ENCODE results near the gene APP.
"Not testable (repeated sequence)": the region's sequence is repeated elsewhere in the genome, so short reads cannot be mapped to it uniquely, and the experiment has no call there.

The APP gene

DNA sequence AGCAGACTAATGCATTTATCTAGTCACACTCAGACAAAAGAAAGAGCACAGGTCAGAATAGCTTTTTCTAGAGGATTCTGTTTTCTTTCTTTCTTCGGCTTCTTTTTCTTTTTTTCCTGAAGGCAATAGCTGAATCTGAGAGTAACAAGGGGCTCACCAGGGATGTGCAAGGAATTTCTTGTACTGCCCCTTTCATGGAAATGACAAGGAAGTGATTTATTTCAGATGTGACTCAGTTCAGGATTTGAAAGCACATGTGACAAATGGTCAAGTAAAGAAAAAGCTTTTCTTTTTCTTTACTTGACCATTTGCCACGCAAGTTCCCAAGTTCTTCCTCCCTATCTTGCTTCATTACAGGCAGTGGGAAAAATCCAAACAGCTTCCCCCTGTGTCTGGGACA is 233.8 kb downstream of the APP start:
- DNase-seq (ENCODE audit: low read depth): no peak

DNA sequence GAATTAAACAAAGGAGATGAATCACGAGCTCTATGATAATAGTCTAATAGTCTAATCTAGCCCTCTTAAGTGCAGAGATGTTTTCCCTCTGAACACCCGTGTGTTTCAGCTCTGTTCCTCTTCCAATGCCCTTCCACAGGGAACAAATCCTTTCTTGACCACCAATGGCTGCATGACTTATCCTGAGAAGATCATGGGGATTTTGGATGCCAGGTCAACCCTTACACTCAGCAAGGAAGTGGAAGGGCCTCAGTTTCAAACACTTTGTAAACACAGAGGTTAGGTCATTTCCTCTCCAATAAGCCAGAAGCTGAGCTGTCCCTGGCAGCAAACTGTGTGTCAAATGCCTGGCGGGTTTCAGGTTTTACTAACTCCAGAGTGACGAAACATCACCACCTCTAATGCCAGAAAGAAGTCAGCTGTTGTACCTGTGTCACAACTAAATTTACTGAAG is 235.8 kb downstream of the APP start:
- DNase-seq (ENCODE audit: low read depth): peak; percentile 81

DNA sequence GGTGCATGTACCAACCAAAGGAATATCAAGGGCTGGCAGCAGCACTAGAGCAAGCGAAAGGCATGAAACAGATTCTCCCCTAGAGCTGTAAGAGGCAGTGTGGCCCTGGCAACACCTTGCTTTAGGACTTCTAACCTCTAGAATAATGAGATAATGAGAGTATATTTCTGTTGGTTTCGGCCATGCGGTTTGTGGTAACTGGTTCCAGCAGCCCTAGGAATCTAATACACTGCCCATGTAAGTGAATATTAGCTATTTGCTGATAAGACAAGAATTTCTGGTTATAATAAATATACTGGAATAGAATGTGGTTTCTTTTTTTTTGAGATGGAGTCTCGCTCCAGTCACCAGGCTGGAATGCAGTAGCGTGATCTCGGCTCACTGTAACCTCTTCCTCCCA is 236.4 kb downstream of the APP start:
- DNase-seq (ENCODE audit: low read depth): no peak

DNA sequence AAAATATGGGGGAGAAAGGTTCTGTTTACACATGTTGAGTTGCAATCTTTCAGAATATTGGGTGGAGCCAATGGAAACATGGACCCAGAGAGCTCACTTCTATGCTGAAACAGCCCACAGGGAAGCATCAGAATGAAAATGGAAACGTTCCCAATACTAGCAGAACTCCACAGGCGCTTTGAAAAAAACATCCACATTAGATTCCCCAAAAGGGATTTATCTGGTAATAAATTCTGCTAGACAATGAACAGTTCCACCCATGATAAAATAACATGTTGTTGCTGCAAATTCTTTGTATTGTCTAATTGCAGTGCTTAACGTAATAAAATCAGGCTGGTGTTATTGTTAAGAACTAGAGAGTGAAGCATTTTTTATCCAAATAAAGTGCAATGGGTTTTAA is 238.8 kb downstream of the APP start:
- DNase-seq (ENCODE audit: low read depth): no peak

DNA sequence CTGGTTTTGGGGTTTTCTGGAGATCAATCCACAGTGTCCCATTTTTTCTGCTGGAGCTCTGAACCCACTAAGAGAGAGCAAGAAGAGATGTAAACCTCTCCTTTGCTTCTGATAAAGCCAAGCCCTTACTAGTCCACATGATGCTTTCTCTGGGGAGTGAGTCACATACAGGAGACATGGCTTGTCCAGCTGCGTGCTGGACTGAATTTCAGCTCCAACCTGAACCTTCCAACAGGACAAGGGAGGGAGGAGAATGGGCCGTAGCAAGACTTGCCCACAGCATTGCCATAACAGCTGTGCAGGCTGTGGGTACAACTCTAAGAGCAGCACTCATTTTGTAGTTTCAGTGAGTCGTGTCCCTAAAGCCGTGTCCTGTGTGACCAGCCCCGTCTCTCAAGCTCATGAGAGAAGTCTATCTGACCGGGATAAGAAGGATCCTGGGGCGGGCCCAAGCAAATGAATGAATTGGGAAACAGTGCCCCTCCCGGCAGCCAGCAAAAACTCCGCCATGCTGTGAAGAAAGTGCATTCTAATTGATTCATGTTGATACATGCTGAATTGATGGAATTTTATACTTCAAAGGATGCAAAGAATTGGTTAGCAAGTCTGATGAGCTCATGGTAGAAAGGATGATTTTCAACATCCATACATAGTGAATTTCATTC is 240.6 kb downstream of the APP start:
- DNase-seq (ENCODE audit: low read depth): no peak

DNA sequence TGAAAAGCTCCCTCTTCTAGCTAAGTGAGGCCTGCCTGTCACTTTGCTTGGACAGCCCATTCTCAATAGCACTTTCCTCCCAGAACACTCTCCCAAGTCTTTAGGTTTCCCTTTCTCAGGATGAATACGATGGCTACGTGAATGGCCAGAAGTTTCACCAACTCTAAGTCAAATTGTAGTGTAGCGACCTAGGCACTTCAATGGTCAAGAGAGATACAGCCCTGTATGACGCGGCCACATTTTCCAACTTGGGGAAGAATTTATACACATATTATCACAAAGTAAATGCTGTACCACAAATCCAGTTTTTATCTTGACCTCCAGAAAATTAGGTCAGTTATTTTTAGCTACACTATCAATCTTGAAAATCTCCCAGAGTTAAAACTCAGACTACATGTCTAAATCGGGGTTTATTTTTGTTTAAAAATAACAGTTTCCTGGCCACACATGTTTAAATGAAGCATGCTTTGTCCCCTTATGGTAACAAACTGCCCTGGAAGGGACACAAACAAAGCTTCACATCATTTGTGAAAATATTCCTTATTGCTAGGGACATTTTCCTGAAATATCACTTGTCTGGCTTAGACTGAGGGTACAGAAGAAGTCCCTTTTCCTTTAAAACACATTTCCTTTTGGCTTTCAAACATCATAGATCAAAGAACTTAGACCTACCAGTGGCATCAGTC is 243.2 kb downstream of the APP start:
- no peak for DNase-seq (ENCODE audit: low read depth)

DNA sequence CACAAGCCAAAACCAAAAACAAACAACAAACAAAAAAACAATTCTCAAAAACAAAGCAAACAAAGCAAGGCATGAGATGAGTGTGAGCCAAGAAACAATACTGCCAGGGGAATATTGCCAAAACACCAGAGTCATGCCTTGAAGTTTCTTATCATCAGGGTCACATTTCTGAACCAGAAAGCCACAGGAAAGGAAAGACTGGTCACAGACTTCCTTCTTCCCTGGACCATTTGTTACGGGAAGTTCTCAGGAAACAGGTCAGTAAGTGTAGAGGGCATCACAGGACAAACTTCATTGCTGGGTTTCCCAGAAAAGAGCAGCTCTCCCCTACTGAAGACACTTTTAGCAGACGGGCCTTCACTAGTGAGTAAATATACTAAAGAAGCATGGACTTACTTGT is 244.6 kb downstream of the APP start:
- DNase-seq (ENCODE audit: low read depth): no peak

DNA sequence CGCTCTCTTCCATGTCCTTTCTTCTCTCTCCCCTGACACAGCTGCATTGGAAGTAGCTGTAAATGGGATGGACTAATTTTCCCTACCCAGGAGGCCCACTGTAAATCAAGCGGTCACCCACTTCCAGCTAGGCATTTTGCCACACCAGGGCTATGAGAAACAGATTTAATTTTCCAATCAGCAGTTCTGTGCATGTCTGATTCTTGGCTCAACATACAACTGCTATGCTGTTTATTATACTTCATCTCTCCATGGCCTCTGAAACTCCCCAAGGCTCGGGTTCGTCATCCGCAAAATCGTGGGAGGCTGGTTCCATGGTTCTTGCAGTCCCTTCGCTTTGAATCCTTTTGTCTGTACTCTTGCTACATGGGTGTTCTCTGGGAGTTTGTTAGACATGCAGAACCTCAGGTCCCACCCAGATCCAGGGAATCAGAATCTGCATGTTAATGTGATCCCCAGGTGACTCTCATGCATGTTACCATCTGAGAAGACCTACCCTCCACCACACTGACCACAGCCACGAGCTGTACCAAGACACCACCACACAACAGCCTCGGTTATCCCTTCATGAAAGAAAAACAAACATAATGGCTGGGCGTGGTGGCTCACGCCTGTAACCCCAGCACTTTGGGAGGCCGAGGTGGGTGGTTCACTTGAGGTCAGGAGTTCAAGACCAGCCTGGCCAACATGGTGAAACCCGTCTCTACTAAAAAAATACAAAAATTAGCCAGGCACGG is 245.3 kb downstream of the APP start:
- no peak for DNase-seq (ENCODE audit: low read depth)

DNA sequence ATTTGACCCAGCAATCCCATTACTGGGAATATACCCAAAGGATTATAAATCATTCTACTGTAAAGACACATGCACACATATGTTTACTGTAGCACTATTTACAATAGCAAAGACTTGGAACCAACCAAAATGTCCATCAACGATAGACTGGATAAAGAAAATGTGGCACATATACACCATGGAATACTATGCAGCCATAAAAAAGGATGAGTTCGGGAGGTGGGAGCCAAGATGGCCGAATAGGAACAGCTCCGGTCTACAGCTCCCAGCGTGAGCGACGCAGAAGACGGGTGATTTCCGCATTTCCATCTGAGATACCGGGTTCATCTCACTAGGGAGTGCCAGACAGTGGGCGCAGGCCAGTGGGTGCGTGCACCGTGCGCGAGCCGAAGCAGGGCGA is 252.4 kb downstream of the APP start:
- DNase-seq (ENCODE audit: low read depth): not testable (repeated sequence)

DNA sequence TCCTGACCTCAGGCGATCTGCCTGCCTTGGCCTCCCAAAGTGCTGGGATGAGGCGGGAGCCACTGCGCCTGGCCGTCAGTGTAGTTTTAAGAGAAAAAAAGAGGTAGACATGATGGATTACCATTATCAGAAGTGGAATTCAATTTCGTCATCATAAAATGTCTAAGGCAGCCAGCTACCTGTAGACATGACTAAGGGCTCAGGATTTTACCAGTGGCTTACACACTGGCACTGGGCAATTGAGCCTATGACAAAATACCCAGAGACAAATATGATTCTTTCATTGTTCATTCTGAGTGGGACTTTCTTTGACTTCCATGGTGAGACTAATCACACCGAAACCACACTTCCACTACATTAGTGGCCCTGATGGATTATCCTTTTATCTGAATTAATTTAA is 254.3 kb downstream of the APP start:
- no peak for DNase-seq (ENCODE audit: low read depth)

DNA sequence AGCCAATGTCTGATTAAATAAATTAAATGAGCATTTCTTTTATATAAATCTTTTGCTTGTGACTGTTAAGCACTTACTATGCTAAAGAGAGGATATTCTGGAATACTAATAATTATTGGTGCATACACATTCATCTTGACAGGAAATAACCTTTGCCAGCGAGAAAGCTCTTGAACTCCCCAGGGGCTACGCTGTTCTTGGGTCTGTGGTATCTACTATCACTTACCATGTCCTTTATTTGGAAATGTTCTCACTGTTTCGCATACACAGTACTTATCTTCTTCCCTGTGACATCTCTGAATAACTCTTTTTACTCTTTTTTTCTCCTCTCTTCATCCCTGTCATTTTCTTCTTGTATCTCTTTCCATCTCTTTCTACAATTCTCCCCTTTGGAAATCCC is 257.1 kb downstream of the APP start:
- no peak for DNase-seq (ENCODE audit: low read depth)

DNA sequence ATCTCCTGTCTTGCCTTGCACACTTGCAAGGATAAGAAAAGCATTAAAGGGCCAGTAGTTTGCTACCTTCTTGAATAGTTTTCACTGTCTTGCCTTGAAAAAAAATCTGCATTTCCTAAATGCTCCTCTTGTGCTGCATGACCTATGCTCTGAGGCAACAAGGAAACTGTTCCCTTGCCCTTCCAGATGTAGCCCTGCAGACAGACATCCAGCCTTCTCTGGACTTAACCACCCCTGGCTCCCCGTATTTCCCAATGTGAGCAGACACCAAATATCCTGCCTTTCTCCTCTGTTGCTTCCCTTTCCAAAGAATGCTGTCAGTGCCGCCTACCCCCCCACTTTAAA is 258.2 kb downstream of the APP start:
- no peak for DNase-seq (ENCODE audit: low read depth)

DNA sequence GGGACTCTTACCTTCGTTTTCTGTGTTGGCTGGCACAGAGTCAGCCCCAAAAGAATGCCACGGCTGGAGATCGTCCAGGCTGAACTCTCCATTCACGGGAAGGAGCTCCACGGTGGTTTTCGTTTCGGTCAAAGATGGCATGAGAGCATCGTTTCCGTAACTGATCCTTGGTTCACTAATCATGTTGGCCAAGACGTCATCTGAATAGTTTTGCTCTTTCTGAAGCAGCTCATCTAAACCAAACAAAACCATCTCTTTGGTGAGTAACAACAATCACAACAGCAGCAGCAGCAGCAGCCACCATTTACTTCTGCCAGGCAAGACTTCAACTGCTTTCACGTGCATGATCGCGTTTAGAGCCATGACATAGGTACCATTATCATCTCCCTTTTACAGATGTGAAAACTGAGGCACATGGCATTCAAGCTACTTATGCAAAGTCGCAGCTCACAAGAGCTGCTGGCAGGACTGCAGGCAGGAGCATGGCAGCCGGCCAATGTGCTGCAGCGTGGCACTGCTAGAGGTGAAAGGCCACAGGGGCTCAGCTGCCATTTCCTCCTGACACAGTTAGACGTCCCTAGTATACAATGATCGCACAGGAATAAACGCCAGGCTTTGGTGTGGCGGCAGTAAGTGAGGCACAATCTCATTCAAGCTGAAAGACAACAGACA is 258.7 kb downstream of the APP start:
- no peak for DNase-seq (ENCODE audit: low read depth)

DNA sequence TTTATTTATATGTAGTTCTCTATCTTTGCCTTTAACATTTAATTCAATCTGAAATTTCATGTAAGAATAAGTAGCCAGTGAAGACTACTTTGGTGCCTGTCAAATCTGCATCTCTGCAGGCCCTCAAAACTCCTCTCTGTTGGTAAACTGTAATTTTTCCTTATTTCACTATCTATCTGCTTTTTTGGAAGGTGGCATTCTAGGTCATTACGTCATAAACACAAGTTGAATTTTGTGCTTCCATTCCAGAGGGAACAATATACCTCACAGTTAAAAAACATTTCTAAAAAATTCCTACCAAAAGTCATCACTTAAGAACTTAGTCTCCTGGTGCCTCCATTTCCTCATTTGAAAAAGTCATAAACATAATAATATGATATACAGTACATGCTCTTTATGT is 259.8 kb downstream of the APP start:
- no peak for DNase-seq (ENCODE audit: low read depth)

DNA sequence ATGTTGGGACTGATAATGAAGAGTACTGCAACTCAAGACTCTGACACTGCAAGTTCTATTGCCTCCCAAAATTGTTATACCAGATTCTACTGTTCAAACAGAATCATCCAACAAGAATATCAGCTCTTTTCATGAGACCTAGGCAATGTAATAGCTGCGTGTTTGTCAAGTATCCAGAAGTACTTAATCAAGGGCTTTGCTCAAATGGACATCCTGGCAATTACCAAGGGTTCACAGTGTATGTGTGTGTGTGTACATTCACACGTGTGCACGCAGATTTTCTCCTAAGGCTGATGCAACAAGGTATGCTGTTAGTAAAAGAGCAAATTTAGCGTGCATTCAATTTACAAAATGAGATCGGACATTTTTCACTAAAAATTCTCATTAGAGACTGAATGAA is 261.2 kb downstream of the APP start:
- DNase-seq (ENCODE audit: low read depth): no peak

DNA sequence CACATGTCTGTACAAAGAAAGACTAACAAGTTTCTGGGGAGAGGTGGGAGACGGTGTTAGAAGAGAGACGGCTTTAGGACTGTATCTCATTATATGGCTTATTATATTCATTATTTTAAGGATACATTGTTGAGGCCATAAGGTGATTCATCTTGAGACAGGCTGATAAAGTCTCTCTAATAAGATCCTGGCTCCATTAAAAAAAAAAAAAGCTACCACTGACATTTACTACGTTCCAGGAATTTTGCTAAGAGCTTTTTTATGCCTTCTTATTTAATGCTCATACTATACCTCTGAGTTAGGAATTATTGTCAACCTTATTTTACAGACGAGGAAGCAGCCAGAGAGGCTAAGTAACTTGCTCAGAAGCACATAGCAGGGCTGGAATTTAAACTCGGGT is 262.1 kb downstream of the APP start:
- DNase-seq (ENCODE audit: low read depth): no peak

DNA sequence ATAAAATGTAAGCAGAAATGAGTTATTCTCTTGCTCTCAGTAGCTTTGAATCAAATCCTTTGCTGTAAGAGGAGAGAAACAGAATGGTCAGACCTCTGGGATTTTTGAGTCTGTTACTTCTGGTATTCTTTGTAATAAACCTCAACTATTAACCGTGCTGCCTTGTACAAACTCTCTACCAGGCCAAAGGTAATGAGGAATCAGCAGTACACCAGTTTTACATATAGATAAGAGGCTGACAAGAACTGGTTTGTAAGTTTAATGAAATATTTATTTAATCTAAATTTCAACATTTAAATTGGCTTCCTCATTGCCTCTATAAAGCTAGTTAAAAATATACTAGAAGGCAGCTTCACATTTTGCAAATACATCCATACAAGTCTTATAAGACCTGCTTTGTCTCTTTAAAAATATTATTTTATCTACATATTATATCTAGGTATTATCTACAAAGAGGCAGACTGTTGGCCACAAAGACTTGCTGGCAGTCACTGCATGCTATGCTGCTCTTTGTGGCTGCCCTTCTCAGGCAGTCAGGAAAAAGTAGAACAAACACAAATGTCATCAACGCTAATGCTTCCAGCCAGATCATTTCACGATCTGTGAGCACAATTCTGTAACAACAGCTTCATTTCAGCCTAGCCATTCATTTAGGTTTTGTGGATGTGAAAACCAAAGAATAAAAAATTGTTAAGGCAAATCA is 262.8 kb downstream of the APP start:
- DNase-seq (ENCODE audit: low read depth): no peak

DNA sequence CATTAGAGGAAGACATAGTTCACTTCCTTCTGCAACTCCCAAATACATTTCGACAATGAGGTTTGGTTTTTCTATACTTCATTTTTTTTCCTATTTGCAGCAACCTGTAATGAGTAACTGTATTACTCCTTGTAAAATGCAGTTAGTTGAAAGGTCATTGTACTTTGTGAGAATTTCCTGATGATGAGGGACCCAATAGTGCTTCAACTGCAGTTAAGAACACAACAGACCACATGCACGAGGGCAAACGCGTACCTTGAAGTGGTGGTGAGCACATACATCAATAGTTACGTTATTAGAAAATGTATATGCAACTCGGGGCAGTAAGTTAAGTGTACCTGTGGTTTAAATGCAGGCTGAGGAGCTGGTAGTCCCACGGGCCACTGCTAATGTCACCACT is 264.0 kb downstream of the APP start:
- no peak for DNase-seq (ENCODE audit: low read depth)

DNA sequence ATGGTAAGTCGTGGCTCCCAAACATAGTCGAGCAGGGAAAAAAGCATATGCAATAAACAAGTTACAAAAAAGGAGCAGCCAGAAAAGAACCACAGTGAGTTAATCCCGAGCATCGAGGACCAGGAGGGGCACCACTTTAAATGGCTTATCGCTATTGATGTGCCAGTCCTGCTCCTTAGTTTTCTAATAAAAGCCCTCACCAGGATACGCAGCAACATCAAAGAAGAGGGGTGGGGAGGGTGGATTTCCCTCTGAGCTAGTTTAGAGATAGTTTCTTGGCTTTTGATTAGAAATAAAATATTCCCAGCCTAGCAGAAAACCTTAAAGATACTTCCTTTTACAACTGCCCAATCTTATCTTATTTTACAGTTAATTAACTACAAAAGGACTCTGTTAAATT is 265.4 kb downstream of the APP start:
- DNase-seq (ENCODE audit: low read depth): no peak

DNA sequence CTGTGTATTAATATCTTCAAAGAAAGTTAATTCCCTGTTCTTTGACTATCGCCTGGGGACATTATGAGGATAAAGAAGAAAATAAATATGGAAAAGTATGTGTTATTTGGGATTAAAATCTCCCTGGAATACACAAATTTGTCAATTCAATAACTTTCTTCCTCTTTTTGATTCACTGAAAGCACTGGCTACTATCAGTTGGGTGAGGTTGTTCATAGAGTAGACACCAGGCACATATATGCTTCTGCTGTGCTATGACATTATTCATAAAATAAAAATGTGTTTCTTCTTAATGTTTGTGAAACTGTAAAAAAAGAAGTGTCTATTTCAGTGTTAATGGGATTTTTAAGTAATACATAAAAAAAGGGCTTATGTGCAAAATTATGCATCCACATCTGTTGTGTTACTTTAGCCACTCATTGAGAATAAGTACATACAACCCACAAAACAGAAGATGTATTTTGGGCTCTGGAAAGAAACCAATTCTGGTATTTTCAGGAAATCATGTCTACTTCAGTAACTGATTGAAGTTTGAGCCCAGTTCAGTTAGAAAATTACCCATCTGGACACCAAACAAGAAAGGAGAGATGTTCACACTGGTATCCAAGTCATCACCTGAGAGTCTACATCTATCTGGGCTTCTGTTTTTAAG is 266.4 kb downstream of the APP start:
- no peak for DNase-seq (ENCODE audit: low read depth)

DNA sequence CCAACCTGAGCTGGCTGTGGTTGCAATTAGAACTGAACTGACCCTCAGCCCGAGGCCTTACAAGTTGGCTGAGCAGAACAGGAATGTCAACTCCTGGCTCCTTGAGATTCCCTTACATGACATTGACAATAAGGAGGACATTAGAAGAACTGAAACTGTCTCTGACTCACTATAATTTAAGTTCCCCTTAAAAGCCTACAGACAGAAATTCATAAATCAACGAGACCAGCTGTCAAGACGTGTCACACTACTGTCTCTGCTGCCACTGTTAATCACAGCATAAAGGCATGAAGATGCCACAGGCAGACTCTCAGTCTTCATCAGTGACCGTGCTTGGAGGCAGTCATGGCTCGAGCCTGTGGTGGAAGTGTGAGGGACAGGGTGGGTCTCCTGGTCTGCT is 267.0 kb downstream of the APP start:
- no peak for DNase-seq (ENCODE audit: low read depth)
